Measurements from ENCODE around the gene CD44. TPM values are rescaled to one million over a fixed set of nuclear protein-coding genes. Genes with fewer than 3 reads are reported as not detected.
"Not testable (repeated sequence)": the region's sequence is repeated elsewhere in the genome, so short reads cannot be mapped to it uniquely, and the experiment has no call there.

The CD44 gene
- total RNA-seq, 2 donors from 2014 or later, result 166 to 203 TPM

GRCh38 chr11:35223371-35223796 is 84.4 kb downstream of the CD44 start:
- Histone ChIP-seq H3K4me1 (replicated peaks) (no peaks in the 10 kb centered on the region), H3K4me3 (no peak overlapping the region), H3K9me3 (no peaks in the 10 kb centered on the region), H3K27me3 (replicated peaks; ENCODE audit: insufficient read depth) (no peaks in the 10 kb centered on the region), H3K27ac (no peak overlapping the region), H3K36me3 (no peaks in the 10 kb centered on the region)
- no peak for TF ChIP-seq POLR2A (IDR thresholded peaks at IDR 0.05)
- intact Hi-C loops (cut with DNase I), result no loop called here
- WGBS, result 57% methylated on average over 9 of the region's 9 CpGs
- DNase-seq (ENCODE audit: low spot score), result no peak

DNA sequence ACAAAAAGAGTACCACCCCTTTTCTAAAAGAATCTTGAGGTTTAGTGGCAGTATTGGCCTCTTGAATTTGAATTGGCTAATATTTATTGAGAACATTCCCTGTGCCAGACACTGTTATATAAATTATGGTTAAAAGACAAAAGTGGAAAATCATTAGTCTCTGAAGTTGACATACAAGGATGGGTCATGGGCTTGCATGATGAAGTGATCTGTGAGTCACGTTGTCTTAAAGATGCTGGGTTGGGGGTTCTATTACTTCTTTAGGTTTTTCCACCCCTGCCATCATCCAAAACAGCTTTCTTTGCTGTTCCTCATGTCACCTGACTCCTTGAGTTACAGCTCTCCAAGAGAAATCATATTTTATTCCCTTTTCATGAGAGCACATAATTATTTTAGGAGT is 85.0 kb downstream of the CD44 start:
- TF ChIP-seq POLR2A (IDR thresholded peaks at IDR 0.05), result no peak
- no peak for TF ChIP-seq CTCF (IDR thresholded peaks at IDR 0.05)
- no peak for TF ChIP-seq POLR2AphosphoS5 (IDR thresholded peaks at IDR 0.05)
- WGBS, result 93% methylated on average over 1 of the region's 1 CpG
- Histone ChIP-seq H3K27me3 (replicated peaks; ENCODE audit: insufficient read depth) (no peaks in the 10 kb centered on the region), H3K27ac (no peak overlapping the region), H3K36me3 (peaks cover 0 to 2% of the 10 kb centered on the region in 2 donors), H3K9me3 (no peaks in the 10 kb centered on the region), H3K4me1 (replicated peaks) (no peaks in the 10 kb centered on the region), H3K4me3 (no peak overlapping the region)
- intact Hi-C loops (cut with DNase I), result no loop called here
- no peak for DNase-seq (ENCODE audit: low spot score)

DNA sequence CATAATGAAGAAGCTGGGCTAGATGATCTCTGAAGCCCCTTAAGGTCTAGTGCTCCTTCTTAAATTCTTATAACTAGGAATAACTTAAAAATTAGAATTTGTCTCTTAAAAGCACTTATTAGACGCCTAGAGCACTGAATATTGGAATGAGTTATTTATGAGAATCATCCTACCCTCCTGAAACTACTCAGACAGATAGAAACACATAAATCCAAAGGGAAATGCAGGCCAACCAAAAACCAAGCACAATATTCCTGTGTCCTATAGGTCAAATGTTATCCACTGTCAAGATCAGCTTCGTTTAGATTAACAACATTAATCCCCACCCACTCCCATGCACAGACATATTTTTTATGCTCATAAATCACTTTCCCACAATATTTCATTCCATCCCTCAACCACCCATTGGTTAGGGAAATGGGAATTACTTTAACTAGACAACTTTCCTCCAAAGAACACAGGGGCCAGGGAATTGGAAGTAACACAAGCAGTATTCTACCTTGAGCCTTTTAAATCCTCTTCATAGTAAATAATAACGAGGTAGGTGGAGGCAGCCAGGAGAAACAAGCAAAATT is 87.1 kb downstream of the CD44 start:
- intact Hi-C loops (cut with DNase I), result no loop called here
- Histone ChIP-seq H3K4me1 (replicated peaks) (no peaks in the 10 kb centered on the region), H3K27ac (no peak overlapping the region), H3K36me3 (peaks cover 0 to 4% of the 10 kb centered on the region in 2 donors), H3K4me3 (no peak overlapping the region), H3K9me3 (no peaks in the 10 kb centered on the region), H3K27me3 (replicated peaks; ENCODE audit: insufficient read depth) (no peaks in the 10 kb centered on the region)
- DNase-seq (ENCODE audit: low spot score), result no peak
- 66% methylated on average over 3 of the region's 3 CpGs for WGBS
- no peak for TF ChIP-seq CTCF (IDR thresholded peaks at IDR 0.05)
- TF ChIP-seq POLR2AphosphoS5 (IDR thresholded peaks at IDR 0.05), result no peak
- no peak for TF ChIP-seq POLR2A (IDR thresholded peaks at IDR 0.05)

DNA sequence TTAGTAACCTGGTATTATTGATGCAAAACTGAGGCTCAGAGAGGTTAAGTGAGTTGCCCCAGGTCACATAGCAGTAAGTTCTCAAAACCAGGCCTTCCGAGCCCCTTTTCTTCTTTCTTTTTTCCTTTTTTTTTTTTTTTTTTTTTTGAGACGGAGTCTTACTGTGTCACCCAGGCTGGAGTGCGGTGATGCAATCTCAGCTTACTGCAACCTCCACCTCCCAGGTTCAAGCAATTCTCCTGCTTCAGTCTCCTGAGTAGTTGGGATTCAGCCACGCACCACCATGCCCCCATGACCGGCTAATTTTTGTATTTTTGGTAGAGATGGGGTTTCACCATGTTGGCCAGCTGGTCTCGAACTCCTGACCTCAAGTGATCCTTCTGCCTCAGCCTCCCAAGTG is 87.8 kb downstream of the CD44 start:
- H3K4me1 ChIP-seq (replicated peaks); H3K4me3 ChIP-seq; H3K27me3 ChIP-seq (replicated peaks; ENCODE audit: insufficient read depth); intact Hi-C loops (cut with DNase I); H3K9me3 ChIP-seq; H3K36me3 ChIP-seq; H3K27ac ChIP-seq; DNase-seq (ENCODE audit: low spot score): not testable (repeated sequence)
- 95% methylated on average over 6 of the region's 6 CpGs for WGBS

GRCh38 chr11:35227576-35228327 is 88.8 kb downstream of the CD44 start:
- no peak for DNase-seq (ENCODE audit: low spot score)
- intact Hi-C loops (cut with DNase I), result no loop called here
- no peak overlapping the region for H3K27ac ChIP-seq
- TF ChIP-seq POLR2A (IDR thresholded peaks at IDR 0.05) (no peak), CTCF (IDR thresholded peaks at IDR 0.05) (no peak), POLR2AphosphoS5 (IDR thresholded peaks at IDR 0.05) (no peak)
- no peaks in the 10 kb centered on the region for H3K4me1 ChIP-seq (replicated peaks)
- no peaks in the 10 kb centered on the region for H3K27me3 ChIP-seq (replicated peaks; ENCODE audit: insufficient read depth)
- no peaks in the 10 kb centered on the region for H3K9me3 ChIP-seq
- 57% methylated on average over 5 of the region's 5 CpGs for WGBS
- no peak overlapping the region for H3K4me3 ChIP-seq
- peaks cover 0 to 4% of the 10 kb centered on the region in 2 donors for H3K36me3 ChIP-seq

DNA sequence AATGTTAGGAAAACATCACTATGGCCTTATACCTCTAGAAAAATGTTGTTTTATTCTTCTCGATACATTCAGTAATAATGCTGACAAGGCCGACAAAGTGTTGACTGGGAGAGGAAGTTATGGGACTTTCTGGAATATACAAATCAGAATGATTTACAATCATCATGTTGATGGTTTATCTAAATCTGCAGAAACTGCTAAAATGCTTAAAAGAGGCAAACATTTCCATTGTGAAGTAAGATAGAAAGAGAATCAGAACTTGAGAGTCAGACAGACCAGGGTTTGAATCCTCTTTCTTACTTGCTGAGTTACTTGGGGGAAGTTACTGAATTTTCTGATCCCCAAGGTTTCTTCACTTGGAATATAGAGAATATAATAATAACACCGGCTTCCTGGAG is 89.4 kb downstream of the CD44 start:
- intact Hi-C loops (cut with DNase I), result no loop called here
- Histone ChIP-seq H3K27ac (no peak overlapping the region), H3K36me3 (peaks cover 0 to 4% of the 10 kb centered on the region in 2 donors), H3K9me3 (no peaks in the 10 kb centered on the region), H3K4me3 (no peak overlapping the region), H3K27me3 (replicated peaks; ENCODE audit: insufficient read depth) (no peaks in the 10 kb centered on the region), H3K4me1 (replicated peaks) (no peaks in the 10 kb centered on the region)
- no peak for DNase-seq (ENCODE audit: low spot score)
- WGBS, result 77% methylated on average over 3 of the region's 3 CpGs
- no peak for TF ChIP-seq POLR2AphosphoS5 (IDR thresholded peaks at IDR 0.05)
- TF ChIP-seq POLR2A (IDR thresholded peaks at IDR 0.05), result no peak
- no peak for TF ChIP-seq CTCF (IDR thresholded peaks at IDR 0.05)
